Esophagus squamous epithelium (tissue), 5 donors: ENCODE data around the gene NCOA5. TPM values are rescaled to one million over a fixed set of nuclear protein-coding genes. Genes with fewer than 3 reads are reported as not detected.

Experiments
- DNase-seq: peaks from one replicate; lab custom pipeline; 2025; lab: John Stamatoyannopoulos, UW
- H3K27ac ChIP-seq, 4 donors: fragments of 200-600 bp; sonication (generic); one replicate each; pipeline ENCODE4 v1.5.1; 2016 to 2019; ENCODE audit warnings: mild to moderate bottlenecking in 1 of 4
- H3K27me3 ChIP-seq, 4 donors: fragments of 200-600 bp; sonication (generic); 1 replicate in 3 of 4; 2 replicates in 1 of 4; pipeline versions ENCODE4 v1.5.1 to v1.6.0; 2017 to 2021; ENCODE audit warnings: antibody characterized with exemption in 1 of 4
- H3K36me3 ChIP-seq, 3 donors: fragments of 200-600 bp; sonication (generic); one replicate each; pipeline ENCODE4 v1.5.1; 2016 to 2019
- H3K4me1 ChIP-seq, 3 donors: fragments of 200-600 bp; sonication (generic); one replicate each; pipeline ENCODE4 v1.5.1; 2017 to 2019
- H3K4me3 ChIP-seq, 4 donors: fragments of 200-600 bp; sonication (generic); 1 replicate in 3 of 4; 2 replicates in 1 of 4; pipeline ENCODE4 v1.5.1; 2016 to 2019; ENCODE audit warnings: mild to moderate bottlenecking in 2 of 4, moderate library complexity in 1 of 4
- H3K9me3 ChIP-seq, 3 donors: fragments of 200-600 bp; sonication (generic); one replicate each; pipeline ENCODE4 v1.5.1; 2016 to 2019
- CTCF ChIP-seq, 6 experiments: fragments of 450-650 bp in 4 of 6; fragments of 200-600 bp in 2 of 6; sonication (generic) in 2 of 6; IDR thresholded peaks; one replicate each; pipeline ENCODE4 v1.5.1; 2016 to 2019; ENCODE audit warnings: antibody characterized with exemption in 6 of 6, mild to moderate bottlenecking in 4 of 6, moderate library complexity in 4 of 6
- POLR2A ChIP-seq, 4 donors: fragments of 450-650 bp; IDR thresholded peaks; one replicate each; pipeline ENCODE4 v1.6.1; 2017; ENCODE audit warnings: antibody characterized with exemption in 4 of 4, mild to moderate bottlenecking in 4 of 4, moderate library complexity in 3 of 4
- WGBS, 2 donors: methylation state at CpG; one replicate each; pipeline ENCODE4 v1.1.5; 2018; 5-methylcytosine and 5-hydroxymethylcytosine counted together
- intact Hi-C: fragments of 100-400 bp; cut with DNase I; formaldehyde crosslinking; loops from one replicate; pipeline ENCODE4 v1.15.0; 2022
- total RNA-seq, 4 donors: library from RNA; depleted of rRNA; stranded (reverse); fragments of >200 nt; gene quantifications; one replicate each; pipeline ENCODE4 v1.1.0, GENCODE V29; 2016
- donor health status: DM: yes; HTN: yes; CAD: no.

The NCOA5 gene
- total RNA-seq, 4 donors from 2014 or later = 20.7 to 29.8 (median 22.3) TPM

GRCh38 chr20:46035713-46036112 lies 54.0 kb downstream of the NCOA5 start:
- no peak for DNase-seq
- Histone ChIP-seq H3K4me3 (no peak overlapping the region), H3K36me3 (no peaks in the 10 kb centered on the region), H3K27ac (no peak overlapping the region), H3K9me3 (no peaks in the 10 kb centered on the region), H3K27me3 (peaks cover 0 to 78% (median 16%) of the 10 kb centered on the region in 4 donors), H3K4me1 (peaks cover 0 to 11% (median 6%) of the 10 kb centered on the region in 3 donors)
- WGBS, 2 donors = 44 to 67% methylated on average over 6 of the region's 6 CpGs
- TF ChIP-seq POLR2A (IDR thresholded peaks at IDR 0.05) (no peak), CTCF (IDR thresholded peaks at IDR 0.05) (no peak)
- intact Hi-C loops = no loop called here

GRCh38 chr20:46035253-46035652 lies 54.5 kb downstream of the NCOA5 start:
- Histone ChIP-seq H3K36me3 (no peaks in the 10 kb centered on the region), H3K9me3 (no peaks in the 10 kb centered on the region), H3K4me1 (peaks cover 0 to 11% (median 6%) of the 10 kb centered on the region in 3 donors), H3K4me3 (no peak overlapping the region), H3K27me3 (peaks cover 0 to 78% (median 21%) of the 10 kb centered on the region in 4 donors), H3K27ac (no peak overlapping the region)
- WGBS, 2 donors = 55 to 59% methylated on average over 5 of the region's 5 CpGs
- DNase-seq = no peak
- intact Hi-C loops = no loop called here
- TF ChIP-seq POLR2A (IDR thresholded peaks at IDR 0.05) (no peak), CTCF (IDR thresholded peaks at IDR 0.05) (no peak)

- no peak for DNase-seq
- intact Hi-C loops = no loop called here
- H3K9me3 ChIP-seq = no peaks in the 10 kb centered on the region
- H3K36me3 ChIP-seq = no peaks in the 10 kb centered on the region
- H3K4me3 ChIP-seq = no peak overlapping the region
- no peak for TF ChIP-seq POLR2A (IDR thresholded peaks at IDR 0.05)
- TF ChIP-seq CTCF (IDR thresholded peaks at IDR 0.05) = no peak
- no peak overlapping the region for H3K27ac ChIP-seq
- H3K4me1 ChIP-seq = peaks cover 0 to 11% (median 6%) of the 10 kb centered on the region in 3 donors
- WGBS, 2 donors = 65 to 78% methylated on average over 3 of the region's 3 CpGs
- peaks cover 0 to 89% (median 27%) of the 10 kb centered on the region in 4 donors for H3K27me3 ChIP-seq
Observed at GRCh38 chr20:46034039-46034438, 55.7 kb downstream of the NCOA5 start.

GRCh38 chr20:46031701-46032254 lies 58.0 kb downstream of the NCOA5 start:
- H3K4me1 ChIP-seq = peaks cover 0 to 11% (median 6%) of the 10 kb centered on the region in 3 donors
- no peaks in the 10 kb centered on the region for H3K9me3 ChIP-seq
- H3K27ac ChIP-seq = no peak overlapping the region
- DNase-seq = no peak
- TF ChIP-seq POLR2A (IDR thresholded peaks at IDR 0.05) = no peak
- TF ChIP-seq CTCF (IDR thresholded peaks at IDR 0.05) = no peak
- H3K27me3 ChIP-seq = peaks cover 3 to 100% (median 29%) of the 10 kb centered on the region in 4 donors
- no peaks in the 10 kb centered on the region for H3K36me3 ChIP-seq
- 2% methylated on average over 12 of the region's 55 CpGs; no CpG with 5 or more reads in 1 of the 2 donors for WGBS, 2 donors
- H3K4me3 ChIP-seq = peak overlapping the region in 1 of 4 donors; percentile 2
- intact Hi-C loops = no loop called here

GRCh38 chr20:46031014-46031569 lies 58.7 kb downstream of the NCOA5 start:
- peaks cover 3 to 100% (median 29%) of the 10 kb centered on the region in 4 donors for H3K27me3 ChIP-seq
- no peak for DNase-seq
- peaks cover 0 to 11% (median 6%) of the 10 kb centered on the region in 3 donors for H3K4me1 ChIP-seq
- WGBS, 2 donors = 7 to 41% methylated on average over 5 to 10 of the region's 11 CpGs
- no peaks in the 10 kb centered on the region for H3K9me3 ChIP-seq
- H3K27ac ChIP-seq = no peak overlapping the region
- intact Hi-C loops = no loop called here
- no peak overlapping the region for H3K4me3 ChIP-seq
- H3K36me3 ChIP-seq = no peaks in the 10 kb centered on the region
- no peak for TF ChIP-seq POLR2A (IDR thresholded peaks at IDR 0.05)
- no peak for TF ChIP-seq CTCF (IDR thresholded peaks at IDR 0.05)
